Ecto neural progenitor cell (in vitro differentiated cells): ENCODE measurements around the gene CCDC192.
"Not testable (repeated sequence)": the region's sequence is repeated elsewhere in the genome, so short reads cannot be mapped to it uniquely, and the experiment has no call there.

ENCODE experiments used
- DNase-seq: peaks from one replicate; pipeline ENCODE4 v3.0.0-alpha.2; 2018; ENCODE audit warnings: low spot score

CCDC192 gene

DNA sequence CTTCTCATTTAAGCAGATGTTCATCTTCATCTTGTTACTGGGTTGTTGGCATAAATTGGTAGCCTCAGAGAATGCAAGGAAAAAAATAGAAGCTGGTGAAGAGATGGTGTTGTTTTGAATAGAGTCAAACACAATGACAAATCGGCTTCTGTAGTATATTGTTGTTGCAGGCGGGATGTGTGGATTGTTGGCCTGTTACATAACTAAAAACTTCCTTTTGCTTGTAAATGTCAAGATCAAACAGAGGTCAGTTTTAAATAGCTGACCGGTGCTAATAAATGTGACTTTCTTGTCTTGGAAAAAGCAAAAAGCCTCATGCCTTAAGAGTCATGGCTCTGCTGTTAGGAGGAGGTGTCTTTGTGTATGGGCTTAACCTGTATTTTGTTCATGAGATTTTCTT is 59.2 kb downstream of the CCDC192 start:
- no peak for DNase-seq

DNA sequence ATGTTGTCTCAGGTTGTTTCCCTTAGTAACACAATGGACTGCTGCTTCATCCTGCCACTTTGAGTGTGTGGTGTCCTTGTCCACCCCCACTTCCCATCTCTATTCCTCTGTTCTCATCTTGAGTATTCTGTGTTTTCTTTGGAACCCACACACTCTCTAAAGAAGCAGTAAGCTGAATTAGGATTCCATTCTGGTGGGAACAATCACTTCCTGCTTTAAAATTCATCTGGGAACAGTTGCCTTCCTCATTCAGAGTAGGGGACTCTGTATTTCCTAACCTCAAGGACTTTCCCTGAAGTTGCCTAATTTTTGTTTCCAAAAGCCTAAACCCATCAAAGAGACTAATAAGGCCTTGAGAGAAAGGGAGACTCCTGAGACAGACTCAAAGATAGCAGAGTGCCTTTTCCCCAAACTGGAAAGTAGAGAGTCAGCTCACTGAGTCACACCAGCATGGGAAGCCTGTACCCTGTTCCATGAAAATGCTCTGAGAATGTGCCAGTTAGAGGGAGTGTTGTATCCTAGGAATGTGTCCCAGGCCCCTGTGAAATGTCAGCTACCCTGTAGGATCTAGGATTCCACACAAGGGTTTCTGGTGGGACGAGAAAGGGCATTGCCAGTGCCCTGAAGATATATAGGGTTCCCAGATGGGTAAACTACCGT is 63.6 kb downstream of the CCDC192 start:
- no peak for DNase-seq

DNA sequence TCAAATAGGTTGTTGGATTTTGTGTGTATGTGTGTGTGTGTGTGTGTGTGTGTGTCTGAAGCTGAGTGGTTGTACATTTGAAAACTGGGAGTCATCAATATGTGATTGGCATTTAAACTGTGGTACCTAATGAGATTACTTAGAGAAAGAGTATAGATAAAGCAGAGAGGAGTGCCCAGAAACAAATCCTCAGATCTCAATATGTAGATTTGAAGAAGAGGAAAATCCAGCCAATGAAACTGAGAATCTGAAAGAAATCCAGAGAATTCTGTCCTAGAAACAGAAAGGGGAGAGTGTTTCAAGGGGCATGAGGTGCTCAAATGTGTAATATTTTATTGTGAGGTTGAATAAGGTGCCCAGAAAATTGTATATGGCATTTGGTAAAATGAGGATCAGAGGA is 66.2 kb downstream of the CCDC192 start:
- DNase-seq: no peak

DNA sequence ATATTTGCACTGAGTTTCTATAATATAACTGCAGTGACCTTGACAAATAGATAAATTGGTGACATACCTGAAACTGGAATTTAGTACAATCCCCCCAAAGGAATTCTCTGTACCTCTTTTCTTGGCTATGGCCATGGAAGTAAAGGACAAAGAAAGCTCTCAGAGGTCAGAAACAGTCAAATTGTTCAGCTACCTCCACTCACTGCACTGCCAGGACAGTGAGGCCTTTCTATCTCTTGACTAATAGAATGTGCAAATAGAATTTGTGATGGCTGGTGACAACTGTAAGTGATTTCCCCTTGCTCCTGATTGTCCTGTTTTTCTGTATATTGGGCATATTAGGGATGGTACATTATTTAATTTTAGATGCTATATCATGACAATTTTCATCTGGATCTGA is 67.1 kb downstream of the CCDC192 start:
- DNase-seq: no peak

DNA sequence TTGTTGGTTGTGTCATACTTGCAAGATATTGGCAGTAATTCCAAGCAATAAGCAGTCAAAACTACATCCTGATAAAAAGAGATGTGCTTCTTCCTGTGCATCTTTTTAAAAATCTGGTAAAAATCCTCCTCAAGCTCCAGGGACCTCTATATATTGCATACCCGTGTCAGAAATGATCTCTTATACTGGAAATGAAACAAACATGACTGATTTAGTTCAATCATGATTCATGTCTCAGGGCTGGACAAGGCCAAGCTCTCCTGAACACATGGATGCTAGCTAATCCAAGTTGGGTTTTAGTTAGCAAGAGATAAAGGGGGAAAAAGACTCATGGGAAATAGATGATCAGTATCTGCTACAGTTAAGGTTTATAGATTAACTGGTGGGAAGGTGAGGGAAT is 69.3 kb downstream of the CCDC192 start:
- DNase-seq: no peak

DNA sequence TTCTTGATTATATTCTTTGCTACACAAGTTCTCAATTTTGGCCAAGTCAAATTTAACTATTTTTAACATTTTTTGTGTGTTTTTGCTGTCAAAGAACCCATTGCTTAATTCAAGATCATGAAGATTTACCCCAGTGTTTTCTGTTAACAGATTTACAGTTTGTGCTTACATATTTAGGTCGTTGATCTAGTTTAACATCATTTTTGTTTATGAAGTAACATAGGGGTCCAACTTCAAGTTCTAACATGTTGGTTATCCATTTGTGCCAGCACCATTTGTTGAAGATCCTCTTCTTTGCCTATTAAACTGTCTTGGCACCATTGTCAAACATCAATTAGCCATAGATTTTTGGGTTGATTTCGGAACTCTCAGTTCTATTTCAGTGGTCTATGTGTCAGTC is 71.0 kb downstream of the CCDC192 start:
- no peak for DNase-seq

DNA sequence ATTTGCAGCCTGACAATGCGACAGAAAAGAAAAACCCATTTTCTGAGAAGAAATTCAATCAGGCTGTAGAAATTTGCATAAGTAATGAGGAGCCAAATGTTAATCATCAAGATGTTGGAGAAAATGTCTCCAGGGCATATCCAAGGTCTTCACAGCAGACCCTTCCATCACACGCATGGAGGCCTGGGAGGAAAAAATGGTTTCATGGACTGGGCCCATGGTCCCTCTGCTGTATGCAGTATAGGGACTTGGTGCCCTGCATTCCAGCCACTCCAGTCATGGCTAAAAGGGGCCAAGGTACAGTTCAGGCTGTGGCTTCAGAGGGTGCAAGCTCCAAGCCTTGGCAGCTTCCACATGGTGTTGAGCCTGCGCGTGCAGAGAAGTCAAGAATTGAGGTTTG is 73.3 kb downstream of the CCDC192 start:
- no peak for DNase-seq

DNA sequence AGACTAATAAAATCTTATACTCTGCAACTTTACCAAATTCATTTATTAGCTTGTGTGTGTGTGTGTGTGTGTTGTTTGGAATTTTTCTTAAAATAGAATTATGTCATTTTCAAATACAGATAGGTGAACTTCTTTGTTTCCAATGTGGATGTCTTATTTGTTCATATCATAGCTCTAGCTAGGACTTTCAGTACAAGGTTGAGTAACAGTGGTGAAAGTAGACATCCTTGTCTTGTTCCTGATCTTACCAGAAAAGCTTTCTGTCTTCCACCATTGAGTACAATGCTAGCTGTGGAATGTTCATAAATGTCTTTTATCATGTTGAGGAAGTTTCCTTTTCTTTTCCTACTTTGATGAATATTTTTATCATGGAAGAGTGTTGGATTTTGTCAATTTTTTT is 74.8 kb downstream of the CCDC192 start:
- DNase-seq: no peak

DNA sequence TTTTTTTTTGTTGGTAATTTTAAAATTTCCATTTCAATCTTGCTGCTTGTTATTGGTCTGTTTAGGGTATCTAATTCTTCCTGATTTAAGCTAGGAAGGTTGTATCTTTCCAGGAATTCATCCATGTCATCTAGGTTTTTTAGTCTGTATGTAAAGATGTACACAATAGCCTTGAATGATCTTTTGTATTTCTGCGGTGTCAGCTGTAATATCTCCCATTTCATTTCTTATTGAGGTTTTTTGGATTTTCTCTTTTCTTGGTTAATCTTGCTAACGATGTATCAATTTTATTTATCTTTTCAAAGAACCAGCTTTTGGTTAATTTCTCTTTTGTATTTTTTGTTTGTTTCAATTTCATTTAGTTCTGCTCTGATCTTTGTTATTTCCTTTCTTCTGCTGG is 79.3 kb downstream of the CCDC192 start:
- not testable (repeated sequence) for DNase-seq

DNA sequence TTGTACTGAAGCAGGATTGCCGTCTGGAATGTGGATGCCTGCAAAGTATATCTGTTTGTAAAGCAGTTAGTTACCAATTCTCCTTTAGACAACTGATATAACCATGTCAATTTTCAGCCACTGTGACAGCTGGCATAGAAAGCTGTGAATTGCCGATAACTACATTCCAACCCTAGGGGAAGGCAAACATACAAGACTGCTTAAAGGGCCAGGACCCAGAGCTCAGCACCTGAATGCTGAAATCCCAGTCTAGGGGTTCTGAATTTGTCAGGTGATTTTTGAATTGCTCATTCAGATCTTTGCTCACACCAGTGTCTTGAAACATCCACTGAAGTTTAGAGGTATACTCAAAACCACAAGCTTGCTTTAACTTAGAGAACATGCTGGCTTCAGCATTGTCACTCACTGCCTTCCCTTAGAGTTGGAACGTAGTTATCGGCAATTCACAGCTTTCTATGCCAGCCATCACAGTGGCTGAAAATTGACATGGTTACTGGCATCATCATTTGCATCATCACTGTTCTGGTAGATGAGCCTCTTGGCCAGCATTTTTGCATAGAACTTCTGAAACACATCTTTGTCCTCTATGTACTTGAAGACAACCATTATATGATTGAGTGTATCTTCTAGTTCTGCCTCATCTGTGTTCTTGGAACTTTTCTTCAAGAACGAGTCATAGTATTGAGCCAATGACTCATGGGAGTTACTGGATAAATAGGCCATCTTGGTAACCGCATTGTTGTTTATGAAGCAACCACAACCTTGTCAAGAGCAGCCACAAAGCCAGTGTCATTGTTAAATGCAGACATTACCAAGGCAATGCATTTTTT is 82.1 kb downstream of the CCDC192 start:
- DNase-seq: no peak

DNA sequence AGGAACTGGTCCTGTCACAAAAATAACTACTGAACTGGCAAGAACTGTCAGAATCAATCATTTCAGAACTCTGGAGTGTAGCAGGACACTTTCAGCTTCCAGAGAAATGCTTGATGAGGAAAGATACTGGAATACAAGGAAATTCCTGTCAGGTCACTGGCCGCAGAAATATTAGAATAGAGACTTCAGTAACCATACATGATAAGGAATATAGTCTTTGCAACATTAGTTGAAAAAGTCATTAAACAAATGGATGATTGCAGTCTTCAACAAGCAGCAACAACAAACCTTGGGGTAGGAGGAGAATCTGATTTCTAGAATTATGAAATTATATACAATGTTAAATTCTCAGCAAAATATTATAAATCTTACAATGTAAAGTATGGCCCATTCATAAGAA is 88.2 kb downstream of the CCDC192 start:
- DNase-seq: no peak

DNA sequence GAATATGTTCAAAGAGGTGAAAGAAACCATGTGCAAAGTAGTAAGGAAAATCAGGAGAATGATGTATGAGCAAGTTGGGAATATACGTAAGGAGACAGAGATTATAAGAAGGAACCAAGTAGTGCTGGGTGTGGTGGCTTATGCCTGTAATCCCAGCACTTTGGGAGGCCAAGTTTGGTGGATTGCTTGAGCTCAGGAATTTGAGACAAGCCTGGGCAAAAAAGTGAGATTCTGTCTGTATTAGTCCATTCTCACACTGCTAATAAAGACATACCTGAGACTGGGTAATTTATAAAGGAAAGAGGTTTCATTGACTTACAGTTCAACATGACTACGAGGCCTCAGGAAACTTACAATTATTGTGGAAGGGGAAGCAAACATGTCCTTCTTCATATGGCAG is 88.7 kb downstream of the CCDC192 start:
- DNase-seq: not testable (repeated sequence)

DNA sequence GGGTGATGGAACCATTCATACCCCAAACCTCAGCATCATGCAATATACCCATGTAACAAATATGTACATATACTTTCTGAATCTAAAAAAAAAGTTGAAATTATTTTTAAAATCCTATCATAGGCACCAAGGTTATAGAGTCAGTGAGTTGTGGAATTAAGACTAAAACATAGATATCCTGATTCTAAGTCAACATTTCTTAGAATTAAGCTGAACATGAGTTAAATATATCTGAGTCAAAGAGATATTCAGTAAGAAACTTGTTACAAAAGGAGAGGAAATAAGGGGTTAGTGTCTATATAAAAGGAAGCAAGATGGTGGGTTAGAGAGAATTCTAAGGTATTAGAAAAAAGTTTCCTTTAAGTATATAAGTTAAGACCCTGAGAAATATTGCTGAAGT is 89.9 kb downstream of the CCDC192 start:
- no peak for DNase-seq

DNA sequence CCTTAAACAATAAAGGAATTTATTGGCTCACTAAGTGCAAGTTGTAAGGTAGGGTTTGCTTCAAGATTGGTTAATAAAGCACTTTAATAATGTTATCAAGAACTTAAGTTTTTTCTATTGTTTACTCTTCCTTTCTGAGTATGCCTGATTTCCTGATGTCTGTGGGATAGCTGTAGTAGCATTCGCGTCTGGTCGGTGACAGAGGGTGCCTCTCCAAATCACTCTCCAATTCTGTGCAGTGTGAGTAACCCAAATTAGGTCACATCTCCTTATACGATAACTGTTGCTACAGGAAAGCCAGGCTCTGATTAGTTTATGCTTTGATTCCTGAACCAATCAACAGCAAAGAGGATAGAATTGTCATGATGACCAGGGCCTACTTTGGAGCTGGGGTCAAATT is 90.7 kb downstream of the CCDC192 start:
- DNase-seq: no peak

DNA sequence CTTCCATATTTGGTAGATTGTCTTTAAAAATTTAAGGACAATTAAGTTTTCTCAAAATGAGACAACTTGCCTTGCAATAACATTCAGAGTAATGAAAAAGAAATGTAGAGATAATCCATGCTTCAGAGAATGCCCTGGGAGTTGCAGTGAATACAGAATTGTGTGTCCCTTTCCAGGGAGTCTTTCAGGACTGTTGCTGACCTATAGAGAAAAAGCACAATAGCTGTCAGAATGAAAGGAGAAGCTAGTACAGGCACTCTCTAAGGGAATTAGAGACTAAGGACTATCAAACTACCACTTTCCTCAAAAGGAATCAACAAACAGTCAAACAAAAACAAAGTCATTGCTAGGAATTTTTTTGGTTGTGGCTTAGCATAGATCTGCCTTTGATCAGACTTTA is 93.0 kb downstream of the CCDC192 start:
- no peak for DNase-seq

DNA sequence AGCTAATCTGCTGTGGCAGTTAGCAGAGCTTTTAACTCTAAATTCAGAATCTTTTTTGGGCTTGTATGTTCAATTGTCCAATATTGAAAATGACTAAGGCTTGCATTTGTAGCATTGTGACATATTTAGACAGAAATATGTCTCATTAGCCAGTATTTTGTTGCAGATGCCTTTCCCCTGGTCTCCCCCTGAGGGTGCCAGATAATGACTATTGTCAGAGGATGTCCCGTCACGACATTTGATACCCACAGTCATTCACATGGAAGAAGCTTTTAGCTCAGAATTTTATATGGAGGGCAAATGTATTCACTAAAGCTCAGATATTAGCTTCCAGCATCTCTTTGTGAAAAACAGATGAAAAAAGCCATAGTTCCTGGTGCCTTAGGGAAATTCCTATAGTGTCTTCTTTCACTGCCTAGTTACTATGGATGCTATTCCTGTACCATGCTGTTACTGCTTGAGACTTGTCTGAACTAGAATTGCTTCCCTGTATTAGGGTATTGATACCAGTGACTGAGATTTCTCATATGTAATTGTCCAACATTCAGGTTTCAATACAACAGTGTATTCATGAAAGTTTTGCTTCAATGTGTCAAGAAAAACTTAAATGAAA is 96.2 kb downstream of the CCDC192 start:
- DNase-seq: no peak

DNA sequence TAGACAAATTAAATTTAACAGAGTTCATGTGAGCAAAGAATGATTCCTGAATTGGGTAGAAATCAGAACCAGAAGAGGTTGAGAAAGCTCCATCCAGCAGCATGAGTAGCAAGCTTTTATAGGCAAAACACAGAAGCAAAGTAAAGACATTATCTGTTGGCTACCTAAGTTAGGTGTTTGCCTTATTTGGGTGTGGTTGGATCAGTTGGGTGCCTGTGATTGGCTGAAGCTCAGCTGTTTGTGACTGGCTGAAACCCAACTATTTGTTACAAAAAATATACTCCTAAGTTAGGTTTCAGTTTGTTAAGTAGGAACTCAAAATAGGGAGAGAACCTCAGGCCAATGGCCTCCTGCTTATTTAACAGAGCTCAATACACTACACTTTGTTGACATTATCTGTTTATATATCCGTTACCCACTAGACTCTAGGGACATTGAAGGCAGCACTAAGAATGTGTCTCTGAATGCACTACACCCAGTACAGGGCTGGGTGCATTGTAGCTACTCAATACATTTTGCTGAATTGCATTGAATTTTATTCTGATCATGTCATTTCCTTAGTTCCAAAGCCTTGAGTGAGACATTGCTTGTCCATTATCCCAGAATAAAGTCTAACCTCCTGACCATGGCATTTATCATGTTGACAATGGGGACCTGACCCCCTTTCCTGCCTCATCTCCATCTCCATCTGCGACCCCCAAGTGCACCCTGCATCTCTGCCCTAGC is 98.7 kb downstream of the CCDC192 start:
- no peak for DNase-seq

DNA sequence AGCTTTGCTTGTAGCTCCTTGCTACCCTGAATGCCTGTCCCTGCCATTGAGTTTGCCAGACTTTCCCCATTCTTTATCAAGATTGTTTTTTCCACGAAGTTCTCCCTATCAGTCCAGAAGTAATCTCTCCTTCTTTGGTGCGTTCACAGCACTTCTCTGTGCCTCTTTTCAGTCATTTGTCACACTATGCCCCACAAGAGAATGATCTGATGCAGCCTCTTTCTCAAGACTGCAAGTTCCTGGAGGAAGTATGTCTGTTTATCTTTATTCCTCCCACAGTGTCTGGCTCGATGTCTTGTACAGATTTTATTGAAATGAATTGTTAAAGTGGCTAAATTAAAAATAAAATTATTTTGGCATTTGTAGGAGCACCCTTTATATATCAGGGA is 99.3 kb downstream of the CCDC192 start:
- DNase-seq: no peak

DNA sequence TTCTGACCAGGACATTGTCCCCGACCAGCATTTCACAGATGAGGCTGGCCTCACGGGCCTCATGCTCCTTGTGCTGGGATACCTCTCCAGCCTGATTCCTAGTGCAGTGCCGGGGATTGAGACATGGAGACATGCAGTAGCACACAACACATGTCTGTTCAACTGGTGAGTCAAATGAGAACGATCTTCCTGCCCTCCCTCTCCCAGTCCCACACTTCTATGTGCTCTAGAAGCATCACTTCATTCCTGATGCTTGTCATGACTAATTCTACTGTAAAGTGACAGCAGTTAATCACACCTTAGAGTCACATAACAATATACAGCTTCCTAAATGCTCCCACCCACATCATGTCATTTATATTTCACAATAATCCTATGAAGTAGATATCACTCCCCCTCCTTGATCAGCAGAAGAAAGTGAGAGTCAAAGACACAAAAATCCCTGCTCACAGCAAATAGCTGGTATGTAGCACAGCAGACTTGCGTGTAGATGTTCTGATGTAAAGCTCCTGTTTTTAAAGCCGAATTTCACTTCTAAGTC is 101.8 kb downstream of the CCDC192 start:
- DNase-seq: no peak

DNA sequence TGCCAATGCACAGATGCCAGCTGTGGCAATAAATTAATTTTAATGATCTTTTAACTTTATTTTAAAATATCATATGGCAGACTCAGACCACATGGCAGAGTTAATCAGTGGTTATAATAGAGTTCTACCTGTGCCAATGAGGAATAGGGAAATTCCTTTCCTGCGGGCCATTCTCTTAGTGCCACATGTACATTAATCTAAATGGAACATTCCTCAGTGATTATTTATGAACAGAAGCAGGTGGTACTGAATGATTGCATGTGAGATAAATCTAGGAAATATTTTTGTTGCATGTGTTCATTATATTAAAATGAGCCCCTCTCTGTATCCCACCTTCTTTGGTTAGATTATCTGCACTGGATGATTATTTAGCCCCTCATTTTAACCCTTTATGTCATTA is 102.3 kb downstream of the CCDC192 start:
- no peak for DNase-seq

DNA sequence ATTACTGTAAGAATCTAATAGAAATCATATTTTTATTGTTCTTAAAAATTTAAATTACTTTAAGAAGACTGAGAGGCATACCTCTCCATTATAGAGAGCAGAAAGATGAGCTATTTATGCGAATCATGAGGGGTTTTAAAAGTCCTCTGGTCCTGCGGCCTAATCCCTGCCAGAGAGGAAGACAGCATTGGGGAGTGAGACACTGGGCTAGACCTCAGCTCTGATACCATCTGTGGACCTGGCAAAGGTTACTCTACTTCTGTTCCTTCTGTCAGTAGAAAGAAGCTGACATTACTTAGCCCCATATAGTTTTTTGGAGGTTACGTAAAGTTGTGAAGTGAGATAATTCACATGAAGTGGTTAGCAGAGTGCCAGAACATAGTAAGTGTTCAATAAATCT is 103.6 kb downstream of the CCDC192 start:
- DNase-seq: no peak

DNA sequence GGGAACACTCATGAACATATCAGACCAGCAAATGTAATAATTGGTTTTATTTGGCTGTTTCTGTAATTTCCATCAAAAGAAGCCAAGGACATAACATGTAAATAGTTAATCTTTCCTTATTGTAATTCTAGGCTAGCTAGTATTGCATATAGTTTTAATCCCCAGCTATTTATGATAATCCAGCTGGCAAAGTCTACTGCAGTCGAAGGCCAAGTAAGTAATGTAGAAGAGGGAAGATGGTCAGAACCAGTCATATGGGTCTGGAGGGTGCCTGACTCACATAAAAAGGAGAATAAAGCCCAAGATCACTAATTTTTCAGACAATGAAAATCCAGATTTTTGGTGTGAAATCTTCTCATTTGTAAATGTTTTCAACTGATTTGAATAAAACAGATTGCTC is 106.3 kb downstream of the CCDC192 start:
- DNase-seq: no peak

DNA sequence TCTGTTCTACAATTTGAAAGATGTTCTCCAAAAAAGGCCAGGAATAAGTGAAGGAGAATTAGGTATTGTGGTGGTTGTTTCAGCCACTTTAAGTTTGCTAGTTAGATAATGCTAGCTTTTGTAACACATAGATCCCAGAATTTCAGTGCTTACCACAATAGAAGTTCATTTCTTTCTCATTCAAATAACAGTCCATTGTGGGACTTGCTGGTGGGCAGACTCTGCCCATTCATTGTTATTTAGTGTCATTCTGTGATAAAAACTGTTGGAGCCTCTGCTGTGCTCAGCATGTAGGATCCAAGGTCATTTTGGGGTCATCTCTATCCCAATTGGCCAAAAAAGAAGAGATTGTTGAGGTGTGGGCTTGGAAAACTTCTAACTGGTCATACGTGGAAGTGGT is 106.8 kb downstream of the CCDC192 start:
- no peak for DNase-seq
